GM12878 (cell line): ENCODE data around the gene ST6GALNAC3.

ENCODE experiments used
- ATF7 ChIP-seq: fragments of 450-650 bp; IDR thresholded peaks from 2 replicates; pipeline ENCODE4 v1.6.1; 2016; ENCODE audit warnings: low read depth, mild to moderate bottlenecking
- CTCF ChIP-seq, 3 experiments: IDR thresholded peaks in 2 of 3; conservative IDR thresholded peaks in 1 of 3; 2 replicates each; pipeline ENCODE4 v1.5.1; 2011; ENCODE audit warnings: low read depth in 3 of 3, low read length in 3 of 3, mild to moderate bottlenecking in 3 of 3, control low read depth in 2 of 3, moderate library complexity in 2 of 3, inconsistent platforms in 1 of 3, mixed read lengths in 1 of 3; ENCODE audit not compliant: control insufficient read depth in 2 of 3, insufficient read depth in 1 of 3; ENCODE audit errors: extremely low read depth in 1 of 3
- MAX ChIP-seq: IDR thresholded peaks from 2 replicates; pipeline ENCODE4 v1.6.1; 2012; ENCODE audit warnings: low read depth, low read length, improper control_type of control experiment
- MYC ChIP-seq: IDR thresholded peaks from 2 replicates; pipeline ENCODE4 v1.6.1; 2011; ENCODE audit warnings: mild to moderate bottlenecking, low read length, moderate library complexity, inconsistent platforms; ENCODE audit not compliant: insufficient read depth, insufficient replicate concordance, insufficient read length, severe bottlenecking
- POLR2A ChIP-seq: IDR thresholded peaks from 2 replicates; pipeline ENCODE4 v1.6.1; 2011; ENCODE audit warnings: low read depth, mild to moderate bottlenecking, low read length

GRCh38 chr1:76209238-76209637 is 134.7 kb downstream of the ST6GALNAC3 start:
- no peak for TF ChIP-seq MYC
- TF ChIP-seq POLR2A, result no peak
- no peak for TF ChIP-seq CTCF (IDR thresholded peaks at IDR 0.05 in 2 of 3, conservative IDR thresholded peaks at IDR 0.05 in 1 of 3; ENCODE audit: control insufficient read depth in 2 of 3, extremely low read depth in 1 of 3, insufficient read depth in 1 of 3, low read depth in 3 of 3, low read length in 3 of 3)
- no peak for TF ChIP-seq ATF7
- TF ChIP-seq MAX, result no peak
